ENCODE data around the gene HSD17B1.
"Not testable (repeated sequence)": the region's sequence is repeated elsewhere in the genome, so short reads cannot be mapped to it uniquely, and the experiment has no call there.

The HSD17B1 gene

DNA sequence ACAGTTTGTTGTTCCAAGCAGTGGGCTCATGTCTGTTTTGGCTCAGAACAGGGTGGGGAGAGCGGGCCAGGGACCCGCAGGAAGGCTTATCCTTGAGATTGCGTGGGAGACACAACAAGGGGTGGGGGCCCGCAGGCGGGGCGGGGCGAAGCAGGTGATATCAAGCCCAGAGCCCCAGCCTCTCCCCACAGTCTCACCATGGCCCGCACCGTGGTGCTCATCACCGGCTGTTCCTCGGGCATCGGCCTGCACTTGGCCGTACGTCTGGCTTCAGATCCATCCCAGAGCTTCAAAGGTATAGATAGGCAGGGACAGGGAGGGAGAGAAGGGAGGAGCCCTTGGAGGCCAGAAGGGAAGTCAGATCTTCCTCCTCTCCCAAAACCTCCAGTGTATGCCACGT is at the start of gene HSD17B1:
Gene HSD17B1, plus strand, starts transcription at position 188 of the 400 bp plus-strand sequence. Its CDS starts 11 bp downstream, at position 199.
- not testable (repeated sequence) for DNase-seq (ENCODE audit: low read depth)

GRCh38 chr17:42502926-42503325 is 49.8 kb upstream of the HSD17B1 start:
- no peak for DNase-seq (ENCODE audit: low read depth)

DNA sequence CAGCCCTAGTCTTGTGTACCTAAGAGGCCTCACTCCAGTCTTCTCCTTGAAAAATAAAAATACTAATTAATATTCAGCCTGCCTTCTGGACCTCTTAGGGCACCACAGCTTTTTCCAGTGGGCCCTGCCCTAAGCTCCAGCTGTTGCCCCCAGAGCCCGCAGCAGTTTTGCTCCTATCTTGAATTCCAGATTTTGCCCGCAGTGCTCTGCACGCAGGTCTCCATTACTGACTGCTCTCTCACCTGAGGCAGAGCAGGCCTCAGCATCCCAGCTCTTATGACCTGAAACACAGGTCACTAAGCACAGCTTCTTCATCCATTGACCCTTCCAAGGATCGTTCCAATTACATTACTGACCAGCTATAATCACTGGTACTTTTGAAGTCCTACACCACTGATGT is 45.1 kb upstream of the HSD17B1 start:
- DNase-seq (ENCODE audit: low read depth): no peak

- DNase-seq (ENCODE audit: low read depth): peak; percentile 29
Measured at GRCh38 chr17:42508426-42509165, 44.1 kb upstream of the HSD17B1 start.

DNA sequence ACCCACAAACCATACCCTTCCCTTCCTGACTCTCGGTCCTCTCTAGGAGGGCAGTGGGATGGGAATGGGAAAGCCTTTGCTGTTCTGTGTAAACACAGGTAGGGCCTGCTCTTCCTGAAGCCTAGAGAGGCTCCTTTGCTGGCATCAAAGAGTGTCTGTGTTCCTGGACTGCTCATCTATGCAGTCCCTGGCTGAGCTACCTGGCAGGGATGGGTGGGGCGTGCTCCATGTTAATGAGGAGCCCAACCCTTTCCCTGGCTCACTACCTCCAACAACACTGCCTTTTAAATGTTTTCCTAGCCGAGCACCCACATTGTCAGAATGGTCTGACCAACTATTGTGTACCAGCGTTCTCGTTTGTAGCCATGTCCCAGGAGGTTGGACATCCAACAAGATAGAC is 43.3 kb upstream of the HSD17B1 start:
- DNase-seq (ENCODE audit: low read depth): no peak

DNA sequence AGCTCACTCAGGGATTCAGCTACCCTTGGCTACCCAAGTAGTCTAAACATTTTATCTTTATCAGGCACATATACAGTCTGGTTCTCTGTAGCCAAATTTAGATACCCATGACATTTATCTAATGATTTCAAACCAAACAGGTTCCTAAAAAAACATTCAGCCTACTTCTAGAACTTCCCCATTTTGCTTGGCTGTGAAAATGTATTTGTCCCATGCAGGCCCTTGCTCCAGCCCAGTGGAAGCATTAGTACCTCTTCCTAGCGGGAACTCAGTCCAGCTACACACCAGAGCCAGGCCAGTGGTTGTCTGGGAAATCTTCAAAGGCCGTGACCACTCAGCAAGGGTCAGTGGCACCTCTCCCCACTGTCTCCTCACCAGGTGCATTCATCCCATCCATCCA is 42.9 kb upstream of the HSD17B1 start:
- no peak for DNase-seq (ENCODE audit: low read depth)

- no peak for DNase-seq (ENCODE audit: low read depth)
Measured at GRCh38 chr17:42512246-42512645, 40.5 kb upstream of the HSD17B1 start.

DNA sequence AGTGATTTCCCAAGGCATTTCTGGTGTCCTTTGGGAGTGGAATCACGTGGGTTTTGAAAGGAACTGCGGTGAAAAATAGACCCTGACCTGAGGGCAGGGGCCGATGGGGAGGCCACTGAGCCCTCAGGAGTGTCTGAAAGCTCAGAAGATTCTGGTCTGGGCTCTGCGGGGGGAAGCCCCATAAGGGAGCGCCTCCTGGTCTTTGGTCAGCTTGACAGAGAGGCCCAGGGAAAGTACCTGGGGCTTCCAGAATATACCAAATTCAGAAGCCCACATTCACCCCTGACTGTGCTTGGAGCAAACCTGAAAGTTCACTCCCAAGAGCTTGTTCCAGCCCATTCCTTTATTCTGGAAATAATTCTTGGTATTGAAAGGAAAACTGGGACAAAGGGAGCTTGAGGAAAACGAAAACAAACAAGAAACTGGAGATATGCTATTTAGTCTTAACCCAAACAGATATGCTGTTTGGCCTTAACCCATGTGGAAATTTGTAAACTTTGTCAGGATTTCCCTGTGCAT is 39.9 kb upstream of the HSD17B1 start:
- no peak for DNase-seq (ENCODE audit: low read depth)

DNA sequence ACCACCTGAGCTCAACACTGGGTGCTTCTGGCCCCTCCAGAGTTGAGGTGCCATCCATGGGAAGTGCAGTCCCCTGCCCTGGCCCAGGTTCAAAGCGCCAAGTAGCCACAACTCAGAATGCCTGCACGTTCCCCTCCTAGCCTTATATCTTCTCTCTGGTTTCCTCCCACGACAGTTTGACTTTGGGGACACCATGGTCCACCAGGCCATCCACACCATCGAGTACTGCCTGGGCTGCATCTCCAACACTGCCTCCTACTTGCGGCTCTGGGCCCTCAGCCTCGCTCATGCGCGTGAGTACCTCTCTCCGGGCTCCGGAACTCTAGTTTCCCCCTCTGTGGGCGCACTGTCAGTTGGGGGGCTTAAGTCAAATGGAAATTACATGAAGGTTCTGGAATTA is 39.0 kb upstream of the HSD17B1 start:
- no peak for DNase-seq (ENCODE audit: low read depth)

DNA sequence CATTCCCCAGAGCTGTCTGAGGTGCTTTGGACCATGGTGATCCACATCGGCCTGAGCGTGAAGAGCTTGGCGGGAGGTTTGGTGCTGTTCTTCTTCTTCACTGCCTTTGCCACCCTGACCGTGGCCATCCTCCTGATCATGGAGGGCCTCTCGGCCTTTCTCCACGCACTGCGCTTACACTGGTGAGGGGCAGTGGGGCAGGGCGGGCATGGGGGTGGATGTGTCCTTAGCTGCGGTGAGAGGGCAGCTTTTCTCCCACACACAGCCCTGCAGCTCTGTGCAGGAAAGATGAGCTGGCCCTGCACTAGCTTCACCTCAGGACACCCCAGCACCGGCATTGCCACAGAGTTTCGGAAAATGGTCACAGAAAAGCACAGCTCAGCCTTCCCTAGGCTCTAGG is 38.4 kb upstream of the HSD17B1 start:
- no peak for DNase-seq (ENCODE audit: low read depth)

DNA sequence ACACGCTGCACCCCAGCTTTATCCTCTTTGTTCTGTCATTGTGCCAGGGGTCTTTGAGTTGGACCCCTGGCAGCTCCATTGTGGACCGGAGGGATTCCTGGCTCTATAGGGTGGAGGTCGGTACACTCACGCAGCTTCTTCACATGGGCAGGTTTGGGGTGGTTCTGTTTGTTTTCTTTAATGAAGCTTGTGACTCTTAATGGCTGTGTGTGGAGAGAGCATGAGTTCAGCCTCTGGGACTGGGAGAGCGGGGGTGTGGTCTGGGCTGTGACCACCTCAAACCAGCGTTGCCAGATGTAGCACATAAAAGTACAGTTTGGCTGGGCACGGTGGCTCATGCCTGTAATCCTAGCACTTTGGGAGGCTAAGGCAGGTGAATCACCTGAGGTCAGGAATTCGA is 37.9 kb upstream of the HSD17B1 start:
- DNase-seq (ENCODE audit: low read depth): no peak

DNA sequence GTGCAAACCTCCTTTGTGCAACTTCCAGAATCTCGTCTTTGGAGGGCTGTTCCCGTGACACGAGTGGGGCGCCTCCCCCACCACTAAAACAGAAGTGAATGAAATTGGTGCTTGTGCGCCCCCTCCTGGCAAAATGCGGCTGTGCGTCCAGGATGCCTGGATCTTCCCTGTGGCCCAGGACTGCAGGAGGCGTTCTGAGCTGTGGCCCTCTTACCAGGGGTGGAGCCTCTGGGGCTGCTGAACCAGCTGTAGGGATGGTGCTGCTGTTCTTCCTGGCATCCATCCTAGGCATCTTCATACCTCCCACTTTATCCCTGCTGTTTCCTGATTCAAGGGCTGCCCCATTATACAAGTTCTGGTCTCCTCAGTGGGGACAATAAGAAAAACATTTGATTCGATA is 35.2 kb upstream of the HSD17B1 start:
- peak; percentile 82 for DNase-seq (ENCODE audit: low read depth)

DNA sequence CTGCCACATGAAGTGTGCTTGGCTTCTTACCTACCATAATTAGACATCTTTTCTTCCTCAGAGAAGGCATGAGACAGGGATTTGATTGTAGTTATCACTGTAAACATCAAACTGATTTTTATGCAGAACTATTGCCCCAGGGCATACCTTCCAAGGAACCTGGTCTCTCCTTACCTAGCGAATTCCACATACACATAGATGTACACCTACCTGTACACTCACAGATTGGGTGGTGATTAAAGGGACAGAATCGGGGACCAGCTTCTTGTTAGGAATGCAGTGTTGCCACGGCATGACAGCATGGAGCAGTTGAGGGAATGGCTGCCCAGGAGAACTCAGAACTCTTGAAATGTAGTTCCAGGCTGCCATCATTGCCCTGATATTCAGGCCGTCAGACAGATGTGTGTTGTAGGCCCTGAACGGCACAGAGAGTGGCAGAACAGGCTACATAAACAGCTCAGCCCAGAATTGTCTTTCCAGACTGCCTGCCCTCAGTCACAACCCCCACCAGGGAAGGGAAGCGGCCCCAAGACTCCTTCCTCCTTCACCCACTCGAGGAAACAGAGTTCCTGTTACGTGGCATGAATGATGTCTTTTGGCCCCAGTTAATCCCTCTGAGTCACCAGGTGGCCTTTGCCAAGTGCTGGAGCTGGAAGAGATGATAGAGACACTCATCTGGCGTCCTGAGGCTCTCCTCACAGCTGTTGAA is 34.5 kb upstream of the HSD17B1 start:
- peak; percentile 96 for DNase-seq (ENCODE audit: low read depth)

- peak; percentile 34 for DNase-seq (ENCODE audit: low read depth)
Measured at GRCh38 chr17:42518755-42519545, 33.8 kb upstream of the HSD17B1 start.

GRCh38 chr17:42519546-42520491 is 32.9 kb upstream of the HSD17B1 start:
- peak; percentile 99 for DNase-seq (ENCODE audit: low read depth)

DNA sequence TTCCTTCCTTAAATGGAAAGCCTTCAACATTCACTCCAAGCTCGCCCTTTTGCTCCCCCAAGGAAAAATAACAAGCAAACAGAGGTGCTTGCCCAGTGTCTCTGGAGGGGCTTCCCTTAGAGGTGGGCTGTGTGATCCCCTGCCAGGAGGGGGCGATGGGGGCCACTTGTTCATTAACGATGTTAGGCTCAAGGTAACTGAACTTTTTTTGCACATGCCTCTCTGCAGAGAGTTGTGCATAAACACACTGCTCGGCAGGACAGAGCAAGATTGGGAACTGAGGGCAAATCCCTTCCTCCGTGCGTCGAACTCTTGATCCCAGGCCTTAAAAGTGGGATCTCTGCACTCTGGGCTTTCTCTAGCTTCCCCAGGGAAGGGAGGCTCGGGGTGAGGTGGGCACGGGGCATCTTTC is 32.2 kb upstream of the HSD17B1 start:
- DNase-seq (ENCODE audit: low read depth): no peak

GRCh38 chr17:42521036-42521435 is 31.7 kb upstream of the HSD17B1 start:
- DNase-seq (ENCODE audit: low read depth): no peak

GRCh38 chr17:42521666-42522262 is 31.0 kb upstream of the HSD17B1 start:
- no peak for DNase-seq (ENCODE audit: low read depth)

DNA sequence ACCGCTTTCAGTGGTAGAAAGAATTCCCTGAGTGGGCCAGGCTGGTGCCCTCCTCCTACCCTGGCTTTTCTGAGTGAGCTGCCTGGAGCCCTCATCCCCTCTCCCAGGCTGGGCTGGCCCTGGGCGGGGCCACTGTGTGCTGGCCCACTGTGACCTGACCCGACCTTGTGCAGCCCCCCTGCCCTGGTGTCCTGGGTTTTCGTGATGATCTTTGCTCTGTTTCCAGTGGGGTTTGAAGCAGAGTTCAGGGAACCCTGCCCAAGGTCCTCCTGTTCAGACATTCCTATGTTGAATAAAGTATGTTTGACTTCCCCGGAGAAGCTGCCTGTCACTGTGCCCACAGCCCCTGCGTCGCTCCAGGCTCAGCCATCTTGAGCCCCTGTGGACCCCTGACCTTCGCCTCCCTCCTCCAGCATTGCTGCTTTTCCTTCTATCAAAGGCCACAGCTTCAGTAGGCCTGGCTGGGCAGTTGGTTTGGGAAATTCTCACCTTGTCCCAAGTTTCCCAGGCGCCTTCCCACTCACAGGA is 30.4 kb upstream of the HSD17B1 start:
- no peak for DNase-seq (ENCODE audit: low read depth)

DNA sequence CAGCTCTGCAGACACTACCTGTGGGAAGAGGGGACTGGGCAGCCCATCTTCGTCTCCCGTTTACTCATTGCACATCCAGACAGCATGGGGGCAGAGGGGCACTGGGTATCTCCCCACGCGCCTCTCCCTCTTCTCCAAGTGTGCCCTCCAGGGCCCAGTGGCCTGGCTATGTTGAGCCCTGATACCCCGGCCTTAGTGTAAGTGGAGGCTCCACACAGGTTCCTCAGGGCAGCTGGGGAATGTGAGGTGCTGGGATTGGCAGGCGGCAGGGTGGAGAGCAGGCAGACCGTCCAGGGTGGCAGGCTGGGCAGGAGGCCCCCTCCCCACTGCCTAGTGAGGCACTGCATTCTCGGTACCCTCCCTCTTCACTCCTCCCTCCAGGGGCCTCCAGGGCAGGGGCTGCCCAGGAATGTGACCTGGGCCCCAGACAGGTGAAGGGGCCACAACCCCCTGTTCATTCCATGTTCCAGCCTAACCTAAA is 29.9 kb upstream of the HSD17B1 start:
- no peak for DNase-seq (ENCODE audit: low read depth)

DNA sequence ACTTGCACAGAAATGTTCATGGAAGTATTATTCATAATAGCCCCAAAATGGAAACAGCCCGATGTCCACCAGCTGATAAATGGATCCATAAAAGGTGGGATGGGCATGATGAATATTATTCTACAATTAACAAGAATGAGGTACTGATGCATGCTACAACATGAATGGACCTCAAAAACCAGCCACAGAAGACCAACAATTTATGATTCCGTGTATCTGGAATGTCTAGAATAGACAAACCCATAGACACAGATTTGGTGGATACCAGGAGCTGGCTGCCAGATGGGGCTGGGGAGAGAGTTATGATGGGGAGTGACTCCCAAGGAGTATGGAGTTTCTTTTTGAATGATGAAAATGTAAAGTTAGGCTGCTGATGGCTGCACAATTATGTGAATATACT is 27.5 kb upstream of the HSD17B1 start:
- DNase-seq (ENCODE audit: low read depth): peak; percentile 45

All from iris pigment epithelial cell (primary cell).